WTC11 (cell line): Measurements from ENCODE around the gene CLN5.

Source experiments
- AFF4 ChIP-seq: sonication (generic); formaldehyde crosslinking; IDR thresholded peaks from 2 replicates; pipeline ENCODE4 v1.8.1; 2023; ENCODE audit warnings: mild to moderate bottlenecking, missing genetic modification reagents, borderline replicate concordance
- CTCF ChIP-seq: fragments of 200-600 bp; IDR thresholded peaks from 2 replicates; pipeline ENCODE4 v1.8.0; 2022; ENCODE audit warnings: antibody characterized with exemption
- JUN ChIP-seq: sonication (generic); formaldehyde crosslinking; IDR thresholded peaks from 2 replicates; pipeline ENCODE4 v1.8.0; 2023; ENCODE audit warnings: mild to moderate bottlenecking, missing genetic modification reagents
- MXD4 ChIP-seq: fragments of 250-450 bp; sonication (Bioruptor Pico); IDR thresholded peaks from 2 replicates; pipeline ENCODE4 v1.8.0; 2021; ENCODE audit warnings: mild to moderate bottlenecking, moderate library complexity, borderline replicate concordance

- TF ChIP-seq CTCF: no peak
- no peak for TF ChIP-seq JUN (CRISPR knock-in tag)
- no peak for TF ChIP-seq MXD4 (CRISPR knock-in tag)
- no peak for TF ChIP-seq AFF4 (CRISPR knock-in tag)
These were observed 39.9 kb downstream of the CLN5 start for GRCh38 chr13:77031656-77032243.
